ENCODE data around the gene CLCN7. TPM values are rescaled to one million over a fixed set of nuclear protein-coding genes. Genes with fewer than 3 reads are reported as not detected.

Gene CLCN7
- total and polyA plus RNA-seq, 9 of the 15 experiments (the other 6 are each of a cell fraction or from before 2014, with no cell fraction given), result 0.06 to 126 (median 18.7) TPM

DNA sequence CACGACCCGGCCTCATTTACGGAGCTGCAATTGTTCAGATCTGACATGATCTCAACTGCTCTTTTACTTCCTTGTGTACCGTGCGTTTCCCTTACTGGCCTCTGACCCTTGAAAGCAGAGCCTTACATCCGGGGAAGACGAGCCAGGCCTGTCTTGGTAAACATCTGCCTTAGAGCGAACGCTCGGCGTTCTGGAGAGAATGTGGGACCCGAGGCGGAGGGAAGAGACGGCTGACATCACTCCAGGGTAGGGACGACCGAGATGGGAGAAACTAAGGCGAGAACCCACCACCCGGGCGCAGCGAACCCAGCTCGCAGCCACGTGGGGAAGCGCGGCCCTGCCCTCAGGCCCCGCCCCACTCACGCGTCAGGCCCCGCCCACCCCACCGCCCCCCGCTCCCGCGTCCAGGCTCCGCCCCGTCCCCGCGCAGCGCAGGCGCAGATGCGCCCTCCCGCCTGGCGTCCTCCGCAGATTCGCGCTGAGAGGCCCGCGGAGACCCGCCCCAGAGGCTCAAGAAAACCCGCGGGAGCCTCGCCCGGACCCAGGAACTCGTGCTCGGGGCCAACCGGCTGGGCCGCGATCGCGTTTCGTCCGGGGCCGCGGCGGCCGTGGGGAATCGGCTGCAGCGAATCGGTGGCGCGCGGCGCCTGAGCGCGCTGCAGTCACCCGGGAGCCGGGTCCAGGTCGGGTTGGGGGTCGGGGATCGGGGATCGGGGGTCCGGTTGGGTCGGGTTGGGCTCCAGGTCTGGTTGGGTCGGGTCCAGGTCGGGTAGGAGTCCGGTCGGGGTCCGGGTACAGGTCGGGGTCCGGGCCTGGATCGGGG lies 18.3 kb upstream of the CLCN7 start, which contains the start of gene TELO2 (continued):
- TF ChIP-seq, protein P1, sequence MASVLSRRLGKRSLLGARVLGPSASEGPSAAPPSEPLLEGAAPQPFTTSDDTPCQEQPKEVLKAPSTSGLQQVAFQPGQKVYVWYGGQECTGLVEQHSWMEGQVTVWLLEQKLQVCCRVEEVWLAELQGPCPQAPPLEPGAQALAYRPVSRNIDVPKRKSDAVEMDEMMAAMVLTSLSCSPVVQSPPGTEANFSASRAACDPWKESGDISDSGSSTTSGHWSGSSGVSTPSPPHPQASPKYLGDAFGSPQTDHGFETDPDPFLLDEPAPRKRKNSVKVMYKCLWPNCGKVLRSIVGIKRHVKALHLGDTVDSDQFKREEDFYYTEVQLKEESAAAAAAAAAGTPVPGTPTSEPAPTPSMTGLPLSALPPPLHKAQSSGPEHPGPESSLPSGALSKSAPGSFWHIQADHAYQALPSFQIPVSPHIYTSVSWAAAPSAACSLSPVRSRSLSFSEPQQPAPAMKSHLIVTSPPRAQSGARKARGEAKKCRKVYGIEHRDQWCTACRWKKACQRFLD (CRISPR knock-in tag; IDR thresholded peaks at IDR 0.05), result peak; percentile 91
- 0 out of 4 replicates have a peak, but pooled peaks of 1 of the 2 experiments have one; percentile 66 for TF ChIP-seq ARNT (IDR thresholded peaks at IDR 0.05)
- peak; percentile 93 for TF ChIP-seq NR2C1 (IDR thresholded peaks at IDR 0.05)
- TF ChIP-seq NR2C1 (tag; IDR thresholded peaks at IDR 0.05), result peak; percentile 95
- TF ChIP-seq ZBTB7A (IDR thresholded peaks at IDR 0.05; ENCODE audit: borderline replicate concordance, control insufficient read depth, low read depth, low read length), result no peak; the same call in 1 of the 2 replicates
- TF ChIP-seq, protein P2, sequence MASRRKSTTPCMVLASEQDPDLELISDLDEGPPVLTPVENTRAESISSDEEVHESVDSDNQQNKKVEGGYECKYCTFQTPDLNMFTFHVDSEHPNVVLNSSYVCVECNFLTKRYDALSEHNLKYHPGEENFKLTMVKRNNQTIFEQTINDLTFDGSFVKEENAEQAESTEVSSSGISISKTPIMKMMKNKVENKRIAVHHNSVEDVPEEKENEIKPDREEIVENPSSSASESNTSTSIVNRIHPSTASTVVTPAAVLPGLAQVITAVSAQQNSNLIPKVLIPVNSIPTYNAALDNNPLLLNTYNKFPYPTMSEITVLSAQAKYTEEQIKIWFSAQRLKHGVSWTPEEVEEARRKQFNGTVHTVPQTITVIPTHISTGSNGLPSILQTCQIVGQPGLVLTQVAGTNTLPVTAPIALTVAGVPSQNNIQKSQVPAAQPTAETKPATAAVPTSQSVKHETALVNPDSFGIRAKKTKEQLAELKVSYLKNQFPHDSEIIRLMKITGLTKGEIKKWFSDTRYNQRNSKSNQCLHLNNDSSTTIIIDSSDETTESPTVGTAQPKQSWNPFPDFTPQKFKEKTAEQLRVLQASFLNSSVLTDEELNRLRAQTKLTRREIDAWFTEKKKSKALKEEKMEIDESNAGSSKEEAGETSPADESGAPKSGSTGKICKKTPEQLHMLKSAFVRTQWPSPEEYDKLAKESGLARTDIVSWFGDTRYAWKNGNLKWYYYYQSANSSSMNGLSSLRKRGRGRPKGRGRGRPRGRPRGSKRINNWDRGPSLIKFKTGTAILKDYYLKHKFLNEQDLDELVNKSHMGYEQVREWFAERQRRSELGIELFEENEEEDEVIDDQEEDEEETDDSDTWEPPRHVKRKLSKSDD (conservative IDR thresholded peaks at IDR 0.05; ENCODE audit: low read length), result 0 out of 2 replicates have a peak, but pooled peaks have one; percentile 16
- peak; percentile 93 for TF ChIP-seq SAP30 (IDR thresholded peaks at IDR 0.05; ENCODE audit: borderline replicate concordance, insufficient read depth, low read depth, low read length, poor library complexity, severe bottlenecking)
- TF ChIP-seq ZNF184 (CRISPR knock-in tag; IDR thresholded peaks at IDR 0.05), result no peak
- no peak for TF ChIP-seq RFX1 (IDR thresholded peaks at IDR 0.05)
- TF ChIP-seq NEUROD1 (IDR thresholded peaks at IDR 0.05; ENCODE audit: borderline replicate concordance, low read depth, low read length, partially characterized antibody), result peak; percentile 41
- TF ChIP-seq TCF3 (CRISPR knock-in tag; IDR thresholded peaks at IDR 0.05), result no peak
- TF ChIP-seq L3MBTL2 (IDR thresholded peaks at IDR 0.05), result peak; percentile 96
- TF ChIP-seq, protein P3, sequence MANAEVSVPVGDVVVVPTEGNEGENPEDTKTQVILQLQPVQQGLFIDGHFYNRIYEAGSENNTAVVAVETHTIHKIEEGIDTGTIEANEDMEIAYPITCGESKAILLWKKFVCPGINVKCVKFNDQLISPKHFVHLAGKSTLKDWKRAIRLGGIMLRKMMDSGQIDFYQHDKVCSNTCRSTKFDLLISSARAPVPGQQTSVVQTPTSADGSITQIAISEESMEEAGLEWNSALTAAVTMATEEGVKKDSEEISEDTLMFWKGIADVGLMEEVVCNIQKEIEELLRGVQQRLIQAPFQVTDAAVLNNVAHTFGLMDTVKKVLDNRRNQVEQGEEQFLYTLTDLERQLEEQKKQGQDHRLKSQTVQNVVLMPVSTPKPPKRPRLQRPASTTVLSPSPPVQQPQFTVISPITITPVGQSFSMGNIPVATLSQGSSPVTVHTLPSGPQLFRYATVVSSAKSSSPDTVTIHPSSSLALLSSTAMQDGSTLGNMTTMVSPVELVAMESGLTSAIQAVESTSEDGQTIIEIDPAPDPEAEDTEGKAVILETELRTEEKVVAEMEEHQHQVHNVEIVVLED (CRISPR knock-in tag; IDR thresholded peaks at IDR 0.05), result peak; percentile 79
- no peak for TF ChIP-seq ETV6 (IDR thresholded peaks at IDR 0.05; ENCODE audit: borderline replicate concordance in 1 of 2, low read depth in 2 of 2, low read length in 1 of 2)
- no peak for TF ChIP-seq ETV6 (CRISPR knock-in tag; IDR thresholded peaks at IDR 0.05; ENCODE audit: borderline replicate concordance)
- TF ChIP-seq TARDBP (IDR thresholded peaks at IDR 0.05), result no peak
- TF ChIP-seq POLR2B (IDR thresholded peaks at IDR 0.05; ENCODE audit: low read depth, partially characterized antibody), result peak; percentile 60
- TF ChIP-seq KAT7 (CRISPR knock-in tag; IDR thresholded peaks at IDR 0.05; ENCODE audit: borderline replicate concordance), result peak; percentile 52; the same call in 1 of the 2 replicates

All from K562 (cell line).